ELR (cell line): ENCODE measurements around the gene DDX24.

Experiments used
- DNase-seq: peaks from one replicate; pipeline ENCODE4 v3.0.0-alpha.2; 2015; ENCODE audit warnings: low read depth

DDX24 gene

GRCh38 chr14:94031161-94031882 is 49.7 kb downstream of the DDX24 start:
- DNase-seq = no peak

GRCh38 chr14:94030571-94030970 is 50.4 kb downstream of the DDX24 start:
- no peak for DNase-seq

- DNase-seq = no peak
Measured at GRCh38 chr14:94029671-94030203, 51.3 kb downstream of the DDX24 start.

- DNase-seq = no peak
Measured at GRCh38 chr14:94029265-94029664, 51.7 kb downstream of the DDX24 start.

GRCh38 chr14:94028450-94028826 is 52.6 kb downstream of the DDX24 start:
- DNase-seq = peak; percentile 93

GRCh38 chr14:94027566-94028449 is 53.2 kb downstream of the DDX24 start:
- DNase-seq = peak; percentile 54

- DNase-seq = no peak
Measured at GRCh38 chr14:94026889-94027469, 54.0 kb downstream of the DDX24 start.

- DNase-seq = peak; percentile 100
Measured at GRCh38 chr14:94026173-94026888, 54.7 kb downstream of the DDX24 start, which contains the start of gene OTUB2. TSS of gene OTUB2 (plus strand) at chr14:94026340. CDS start at chr14:94026538, 198 bp downstream.

- peak; percentile 67 for DNase-seq
Measured at GRCh38 chr14:94025720-94026119, 55.3 kb downstream of the DDX24 start.

GRCh38 chr14:94024549-94024948 is 56.5 kb downstream of the DDX24 start:
- DNase-seq = no peak

GRCh38 chr14:94022532-94023411 is 58.2 kb downstream of the DDX24 start:
- DNase-seq = no peak

GRCh38 chr14:94021416-94022157 is 59.4 kb downstream of the DDX24 start:
- DNase-seq = no peak

GRCh38 chr14:94021001-94021400 is 60.0 kb downstream of the DDX24 start:
- peak; percentile 65 for DNase-seq

- DNase-seq = no peak
Measured at GRCh38 chr14:94020267-94020666, 60.7 kb downstream of the DDX24 start.

GRCh38 chr14:94019329-94019728 is 61.7 kb downstream of the DDX24 start:
- DNase-seq = no peak

GRCh38 chr14:94018308-94018707 is 62.7 kb downstream of the DDX24 start:
- DNase-seq = no peak

- DNase-seq = no peak
Measured at GRCh38 chr14:94016446-94016976, 64.5 kb downstream of the DDX24 start.

GRCh38 chr14:94015223-94015622 is 65.8 kb downstream of the DDX24 start:
- no peak for DNase-seq

- no peak for DNase-seq
Measured at GRCh38 chr14:94014382-94014781, 66.6 kb downstream of the DDX24 start.

- no peak for DNase-seq
Measured at GRCh38 chr14:94011795-94012194, 69.2 kb downstream of the DDX24 start.
